Measurements from ENCODE around the gene SPAG16.
A peak's percentile ranks its signal among the peaks of the same experiment; 100 is the strongest.

Gene SPAG16

DNA sequence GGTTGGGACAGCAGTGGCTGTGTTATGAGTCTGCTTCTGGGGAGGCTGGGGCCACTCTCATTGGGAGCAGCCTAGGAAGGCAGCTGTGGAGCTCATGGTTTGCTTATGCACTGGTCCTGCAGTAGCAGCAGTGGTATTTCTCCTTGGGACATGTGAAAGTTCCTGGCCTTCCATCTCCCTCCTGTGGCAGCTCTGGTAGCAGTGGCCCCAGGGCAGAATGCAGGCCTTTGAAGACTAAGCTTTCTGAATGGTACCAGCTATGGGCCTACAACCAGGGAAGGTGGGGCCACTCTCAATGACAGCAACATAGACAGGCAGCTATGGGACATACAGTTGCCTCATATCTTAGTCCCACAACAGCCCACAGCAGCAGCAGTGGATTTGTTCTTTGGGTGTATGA is 1009.3 kb downstream of the SPAG16 start:
- H3K4me3 ChIP-seq (ENCODE audit: low read depth, low read length): no peak overlapping the region
- TF ChIP-seq, protein P1, sequence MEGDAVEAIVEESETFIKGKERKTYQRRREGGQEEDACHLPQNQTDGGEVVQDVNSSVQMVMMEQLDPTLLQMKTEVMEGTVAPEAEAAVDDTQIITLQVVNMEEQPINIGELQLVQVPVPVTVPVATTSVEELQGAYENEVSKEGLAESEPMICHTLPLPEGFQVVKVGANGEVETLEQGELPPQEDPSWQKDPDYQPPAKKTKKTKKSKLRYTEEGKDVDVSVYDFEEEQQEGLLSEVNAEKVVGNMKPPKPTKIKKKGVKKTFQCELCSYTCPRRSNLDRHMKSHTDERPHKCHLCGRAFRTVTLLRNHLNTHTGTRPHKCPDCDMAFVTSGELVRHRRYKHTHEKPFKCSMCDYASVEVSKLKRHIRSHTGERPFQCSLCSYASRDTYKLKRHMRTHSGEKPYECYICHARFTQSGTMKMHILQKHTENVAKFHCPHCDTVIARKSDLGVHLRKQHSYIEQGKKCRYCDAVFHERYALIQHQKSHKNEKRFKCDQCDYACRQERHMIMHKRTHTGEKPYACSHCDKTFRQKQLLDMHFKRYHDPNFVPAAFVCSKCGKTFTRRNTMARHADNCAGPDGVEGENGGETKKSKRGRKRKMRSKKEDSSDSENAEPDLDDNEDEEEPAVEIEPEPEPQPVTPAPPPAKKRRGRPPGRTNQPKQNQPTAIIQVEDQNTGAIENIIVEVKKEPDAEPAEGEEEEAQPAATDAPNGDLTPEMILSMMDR (IDR thresholded peaks at IDR 0.05; ENCODE audit: low read depth, low read length, missing control alignments): no peak
- no peak for DNase-seq (ENCODE audit: low read depth)
- in situ Hi-C loops (cut with HindIII; ENCODE audit: low sequenced_read_pairs): no loop called here

GRCh38 chr2:214294426-214294825 is 1010.2 kb downstream of the SPAG16 start:
- in situ Hi-C loops (cut with HindIII; ENCODE audit: low sequenced_read_pairs): no loop called here
- H3K4me3 ChIP-seq (ENCODE audit: low read depth, low read length): no peak overlapping the region
- DNase-seq (ENCODE audit: low read depth): no peak
- TF ChIP-seq, protein P1 (IDR thresholded peaks at IDR 0.05; ENCODE audit: low read depth, low read length, missing control alignments): no peak

DNA sequence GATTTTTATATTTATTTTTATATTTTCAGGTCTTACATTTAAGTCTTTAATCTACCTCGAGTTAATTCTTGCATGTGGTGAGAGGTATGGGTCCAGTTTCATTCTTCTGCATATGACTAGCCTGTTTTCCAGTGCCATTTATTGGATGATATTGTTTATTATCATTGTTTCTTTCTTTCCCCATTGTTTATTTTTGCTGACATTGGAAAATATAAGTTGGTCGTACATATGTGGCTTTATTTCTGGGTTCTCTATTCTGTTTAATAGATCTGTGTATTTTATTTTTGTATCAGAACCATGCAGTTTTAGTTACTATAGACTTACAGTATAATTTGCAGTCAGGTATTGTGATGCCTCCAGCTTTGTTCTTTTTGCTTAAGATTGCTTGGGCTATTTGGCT is 1013.2 kb downstream of the SPAG16 start:
- no peak for DNase-seq (ENCODE audit: low read depth)
- TF ChIP-seq, protein P1 (IDR thresholded peaks at IDR 0.05; ENCODE audit: low read depth, low read length, missing control alignments): no peak
- no peak overlapping the region for H3K4me3 ChIP-seq (ENCODE audit: low read depth, low read length)
- in situ Hi-C loops (cut with HindIII; ENCODE audit: low sequenced_read_pairs): no loop called here

DNA sequence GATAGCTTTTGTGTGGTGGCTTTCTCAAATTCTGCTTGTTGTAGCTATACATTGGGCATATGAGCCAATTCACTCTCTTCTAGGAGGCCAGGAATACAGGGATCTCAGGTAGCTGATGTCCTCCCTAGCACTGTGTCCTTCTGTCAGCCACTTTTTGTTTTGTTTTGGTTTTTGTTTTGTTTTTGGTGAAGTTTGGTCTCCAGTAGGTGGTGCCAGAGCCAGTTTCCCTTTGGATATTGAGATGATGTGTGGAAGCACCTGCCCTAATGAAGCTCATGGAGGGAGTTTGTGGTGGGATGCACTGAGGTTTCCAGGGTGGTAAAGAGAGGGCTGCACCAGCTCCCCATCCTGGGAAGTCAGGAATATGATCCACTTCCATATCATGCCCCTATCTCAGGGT is 1026.1 kb downstream of the SPAG16 start:
- TF ChIP-seq, protein P1 (IDR thresholded peaks at IDR 0.05; ENCODE audit: low read depth, low read length, missing control alignments): no peak
- no peak for DNase-seq (ENCODE audit: low read depth)
- in situ Hi-C loops (cut with HindIII; ENCODE audit: low sequenced_read_pairs): no loop called here
- no peak overlapping the region for H3K4me3 ChIP-seq (ENCODE audit: low read depth, low read length)

DNA sequence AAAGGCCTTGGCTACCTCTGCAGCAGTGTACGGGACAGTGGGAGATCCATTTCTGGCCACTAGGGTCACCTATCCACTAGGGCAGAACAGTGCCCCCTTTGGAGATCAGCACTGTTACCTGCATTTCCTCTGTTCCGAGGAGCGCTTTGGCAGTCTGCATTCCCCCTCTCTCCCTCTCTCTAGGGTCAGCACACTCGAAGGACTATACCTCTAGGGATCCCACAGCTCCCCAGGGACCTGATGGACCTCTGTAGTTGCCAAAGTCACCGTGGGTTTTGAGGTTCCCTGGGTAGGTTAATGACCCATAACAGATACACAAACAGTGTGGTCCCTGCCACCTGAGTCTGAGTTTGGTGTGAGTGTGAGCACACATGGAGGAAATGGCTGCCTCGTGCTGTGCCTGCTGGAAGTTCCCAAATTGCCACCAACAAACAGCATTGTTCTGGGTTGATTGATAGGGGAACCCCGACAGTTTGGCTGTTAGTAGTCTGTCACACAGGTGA is 1026.8 kb downstream of the SPAG16 start:
- no peak for DNase-seq (ENCODE audit: low read depth)
- in situ Hi-C loops (cut with HindIII; ENCODE audit: low sequenced_read_pairs): no loop called here
- TF ChIP-seq, protein P1 (IDR thresholded peaks at IDR 0.05; ENCODE audit: low read depth, low read length, missing control alignments): peak; percentile 17
- no peak overlapping the region for H3K4me3 ChIP-seq (ENCODE audit: low read depth, low read length)

DNA sequence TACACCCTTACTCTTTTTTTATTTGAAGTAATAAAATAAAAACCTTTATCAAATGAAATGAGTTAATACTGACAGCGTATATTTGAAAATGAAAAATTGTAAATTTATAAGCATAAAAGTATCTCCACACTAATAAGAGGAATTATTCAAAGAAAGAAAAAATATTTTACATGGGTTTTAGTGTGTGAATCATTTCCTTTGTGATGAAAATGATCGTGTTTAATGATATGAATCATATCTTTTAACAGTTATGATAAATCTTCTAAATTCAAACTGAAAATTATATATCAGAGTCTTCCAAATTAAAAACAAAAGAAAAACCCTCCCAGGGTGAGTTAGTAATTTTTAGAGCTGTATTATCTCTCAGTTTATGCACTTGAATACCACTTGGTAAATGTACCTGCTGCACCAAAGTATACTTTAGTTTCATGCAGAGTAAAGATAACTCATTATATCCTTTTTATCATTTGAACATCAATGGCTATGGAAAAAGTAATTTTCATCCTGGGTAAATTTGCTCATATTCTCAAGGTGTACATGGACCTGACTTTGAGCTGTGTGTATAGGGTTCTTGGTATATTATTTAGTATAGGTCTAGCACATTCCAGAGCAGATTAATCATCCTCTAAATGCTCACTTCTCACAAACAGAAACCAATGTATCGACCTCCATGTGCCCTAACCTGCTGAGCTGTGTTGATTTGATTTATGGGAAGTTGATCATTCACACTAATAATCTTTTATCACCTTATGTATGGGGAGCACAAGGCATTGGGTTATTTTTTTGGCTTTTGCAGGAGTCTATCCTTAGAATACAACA is 1027.9 kb downstream of the SPAG16 start:
- TF ChIP-seq, protein P1 (IDR thresholded peaks at IDR 0.05; ENCODE audit: low read depth, low read length, missing control alignments): no peak
- DNase-seq (ENCODE audit: low read depth): no peak
- no peak overlapping the region for H3K4me3 ChIP-seq (ENCODE audit: low read depth, low read length)
- in situ Hi-C loops (cut with HindIII; ENCODE audit: low sequenced_read_pairs): no loop called here

All from astrocyte of the cerebellum (primary cell).